ENCODE results near the gene HPS4.
A peak's percentile ranks its signal among the peaks of the same experiment; 100 is the strongest.
"Not testable (repeated sequence)": the region's sequence is repeated elsewhere in the genome, so short reads cannot be mapped to it uniquely, and the experiment has no call there.

Gene HPS4

GRCh38 chr22:26438776-26439175 is 44.8 kb downstream of the HPS4 start:
- not testable (repeated sequence) for DNase-seq

GRCh38 chr22:26437694-26438392 is 45.7 kb downstream of the HPS4 start:
- DNase-seq: no peak

DNA sequence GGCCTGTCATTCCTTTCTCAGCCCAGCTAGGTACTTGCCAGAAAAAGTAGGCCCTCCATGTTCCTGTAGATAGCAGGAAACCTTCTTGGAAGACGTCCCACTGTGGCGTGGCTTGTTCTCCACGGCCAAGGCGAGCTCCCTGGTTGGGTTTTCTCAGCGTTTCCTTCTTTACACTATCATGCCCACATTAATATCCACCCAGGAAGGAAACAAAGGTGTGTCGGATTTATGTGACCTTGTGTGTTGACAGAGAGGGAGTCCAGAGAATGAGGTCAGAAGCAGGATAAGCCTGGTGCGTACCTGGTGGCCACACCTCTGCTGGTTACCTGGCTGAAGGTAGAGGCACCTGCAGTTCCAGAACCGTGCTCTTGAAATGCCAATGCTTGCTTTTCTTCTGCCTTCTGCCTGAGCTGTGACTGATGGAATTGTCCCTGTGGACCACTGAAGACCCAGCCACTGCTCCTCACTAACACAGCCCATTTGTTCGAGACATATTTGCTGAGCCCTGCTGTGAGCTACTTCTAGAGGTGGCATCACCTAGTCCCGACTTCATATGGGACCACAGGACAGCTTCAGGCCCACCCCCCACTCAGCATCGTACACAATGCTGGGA is 46.6 kb downstream of the HPS4 start:
- no peak for DNase-seq

DNA sequence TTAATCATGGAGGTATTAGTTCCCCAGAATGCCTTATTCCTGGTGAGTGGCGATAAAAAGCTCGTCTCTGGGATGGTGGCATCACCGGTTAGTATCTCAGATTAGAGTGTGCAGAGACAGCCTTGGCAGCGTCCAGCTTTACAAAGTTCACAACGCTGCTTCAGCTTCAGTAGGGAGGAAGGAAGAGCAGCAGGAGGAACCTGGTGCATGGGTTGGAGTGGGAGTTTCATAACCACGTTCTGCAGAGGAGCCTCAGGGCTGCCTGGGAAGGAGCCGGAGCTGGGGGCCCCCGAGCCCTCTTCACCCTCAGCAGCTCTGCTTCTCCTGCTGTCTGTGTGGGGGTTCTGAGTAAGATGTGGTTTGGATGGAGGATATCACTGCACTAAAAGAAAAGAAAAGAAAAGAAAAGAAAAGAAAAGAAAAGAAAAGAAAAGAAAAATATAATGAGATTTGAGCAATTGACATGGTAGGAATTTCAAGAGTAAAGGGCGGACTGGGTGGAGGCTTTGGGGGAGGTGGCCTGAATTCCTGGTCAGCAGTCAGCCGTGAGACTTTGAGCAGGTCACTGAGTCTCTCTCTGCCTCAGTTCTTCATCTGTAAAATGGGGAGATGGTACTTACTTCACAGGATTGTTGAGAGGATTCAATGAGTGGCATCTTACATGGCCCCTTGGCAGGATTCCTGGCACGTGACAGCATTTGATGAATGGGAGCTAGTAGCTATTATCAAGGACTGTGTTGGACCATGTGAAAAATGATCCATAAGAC is 48.1 kb downstream of the HPS4 start:
- DNase-seq: no peak

DNA sequence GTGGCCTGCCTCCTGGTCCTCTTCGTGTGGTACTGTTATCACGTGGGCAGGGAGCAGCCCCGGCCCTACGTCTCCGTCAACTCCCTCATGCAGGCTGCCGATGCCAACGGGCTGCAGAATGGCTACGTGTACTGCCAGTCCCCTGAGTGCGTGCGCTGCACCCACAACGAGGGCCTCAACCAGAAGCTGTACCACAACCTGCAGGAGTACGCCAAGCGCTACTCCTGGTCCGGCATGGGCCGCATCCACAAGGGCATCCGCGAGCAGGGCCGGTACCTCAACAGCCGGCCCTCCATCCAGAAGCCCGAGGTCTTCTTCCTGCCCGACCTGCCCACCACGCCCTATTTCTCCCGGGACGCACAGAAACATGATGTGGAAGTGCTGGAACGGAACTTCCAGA is 49.8 kb downstream of the HPS4 start:
- no peak for DNase-seq

DNA sequence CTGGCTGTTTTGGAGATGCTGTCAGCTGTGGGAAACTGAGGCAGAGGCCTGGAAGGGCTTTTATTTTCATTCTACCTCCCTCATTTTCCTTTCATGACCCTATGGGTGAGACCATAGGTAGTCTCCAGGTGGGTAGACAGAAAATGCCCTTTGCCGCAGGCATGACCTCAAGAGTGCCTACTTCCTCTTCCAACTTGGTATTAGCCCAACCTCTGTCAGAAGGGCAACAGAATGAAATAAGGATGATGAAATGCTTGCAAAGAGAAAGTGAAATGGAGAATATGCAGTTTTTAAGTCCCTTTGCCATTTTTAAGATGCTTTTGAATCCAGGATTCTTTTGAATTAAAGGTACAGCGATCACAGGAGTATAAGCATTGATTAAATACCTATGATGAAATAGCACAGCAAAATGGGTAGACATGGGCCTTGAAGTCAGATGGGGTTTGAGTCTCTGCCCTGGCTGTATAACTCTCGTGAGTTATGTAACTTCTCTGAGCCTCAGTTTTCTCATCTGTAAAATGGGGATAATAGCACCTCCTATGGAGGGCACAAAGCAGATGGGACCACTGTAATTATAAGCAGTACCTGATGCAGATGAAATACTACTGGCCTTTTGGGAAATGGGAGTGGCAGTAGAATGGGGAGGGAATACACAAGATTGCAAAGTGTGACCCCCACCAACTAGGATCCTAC is 50.8 kb downstream of the HPS4 start:
- DNase-seq: no peak

- no peak for DNase-seq
Measured at GRCh38 chr22:26431261-26431995, 52.2 kb downstream of the HPS4 start.

DNA sequence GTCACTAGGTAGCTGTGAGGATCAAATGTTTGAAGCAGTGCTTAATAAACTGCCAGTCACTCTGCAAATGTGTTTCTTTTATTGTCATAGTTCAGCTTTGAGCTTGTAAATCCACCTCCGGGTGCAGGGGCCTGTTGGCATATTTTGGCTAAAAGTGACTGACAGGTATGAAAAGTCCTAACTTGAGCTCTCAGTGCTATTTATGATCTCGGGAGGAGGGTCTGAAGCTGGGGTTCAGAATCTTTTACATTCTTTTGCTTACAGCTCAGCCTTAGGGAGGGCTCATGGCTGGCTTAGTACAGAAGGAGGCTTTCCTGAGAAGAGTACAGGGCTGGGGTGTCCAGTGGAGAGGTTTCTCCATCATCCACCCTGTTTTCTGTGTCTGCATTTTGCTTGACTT is 53.0 kb downstream of the HPS4 start:
- DNase-seq: no peak

DNA sequence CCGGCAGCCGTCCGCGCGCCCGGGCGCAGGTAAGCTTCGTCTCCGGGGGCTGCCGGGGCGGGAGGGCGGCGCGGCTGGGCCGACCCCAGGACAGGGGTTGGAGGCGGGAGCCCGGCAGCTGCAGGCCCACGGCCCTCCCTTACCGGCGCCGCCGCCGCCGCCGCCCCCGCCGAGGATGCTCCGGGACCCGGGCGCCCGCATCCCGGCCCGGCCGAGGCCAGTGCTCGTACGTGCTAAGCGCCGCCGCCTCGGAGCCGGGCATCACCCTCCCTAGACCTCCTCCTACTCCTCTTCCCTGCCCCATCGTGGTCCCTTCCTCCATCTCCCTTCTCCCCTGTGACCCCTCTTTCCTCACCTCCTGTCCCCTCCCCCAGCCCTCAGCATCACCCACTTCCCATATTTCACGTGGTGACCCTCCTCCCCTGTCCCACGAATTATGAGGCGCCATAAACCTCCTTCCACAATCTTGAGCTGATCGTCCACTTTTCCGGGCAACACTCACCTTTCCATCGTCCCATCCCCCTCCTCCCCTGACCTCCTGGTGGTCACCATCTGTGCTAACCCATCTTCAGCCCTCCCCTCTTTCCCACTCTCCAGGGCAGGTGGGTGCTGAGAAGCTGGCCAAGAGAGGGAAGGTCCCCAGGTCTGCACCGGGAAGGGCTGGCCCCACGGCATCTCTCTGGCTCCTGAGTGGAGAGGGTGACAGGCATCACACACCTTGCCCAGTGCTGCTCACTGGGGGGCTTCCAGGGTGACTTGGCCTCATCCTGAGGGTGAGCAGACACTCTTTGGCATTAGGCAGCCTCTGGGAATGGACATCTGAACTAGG is 53.9 kb downstream of the HPS4 start:
- DNase-seq: no peak

- peak; percentile 60 for DNase-seq
Measured at GRCh38 chr22:26428515-26429457, 54.8 kb downstream of the HPS4 start, which contains the start of gene ASPHD2. TSS of gene ASPHD2 (plus strand) at chr22:26429260. CDS start at chr22:26433616, 4,356 bp downstream.

GRCh38 chr22:26426924-26427323 is 56.7 kb downstream of the HPS4 start:
- no peak for DNase-seq

GRCh38 chr22:26418620-26419019 is 65.0 kb downstream of the HPS4 start:
- DNase-seq: no peak

- DNase-seq: no peak
Measured at GRCh38 chr22:26417406-26417805, 66.2 kb downstream of the HPS4 start.

- DNase-seq: no peak
Measured at GRCh38 chr22:26416670-26417276, 66.8 kb downstream of the HPS4 start.

DNA sequence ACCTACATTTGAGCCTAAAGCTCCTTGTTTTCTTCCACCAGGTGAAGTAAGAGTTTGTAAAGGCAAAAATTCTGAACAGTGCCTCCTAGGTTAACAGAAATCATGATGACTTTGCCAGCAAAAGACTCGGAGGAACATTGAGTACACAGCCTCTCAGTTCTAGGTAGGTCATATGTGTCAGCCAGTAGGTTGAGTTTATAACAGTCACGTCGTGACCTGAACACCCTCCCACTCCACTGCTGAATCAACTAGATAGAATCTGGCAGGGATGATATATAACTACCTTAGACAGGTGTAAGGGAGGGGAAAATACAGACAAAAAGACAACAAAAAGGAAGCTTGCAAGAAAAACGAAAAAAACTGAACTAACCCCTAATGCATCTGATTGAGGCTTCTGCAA is 67.3 kb downstream of the HPS4 start:
- no peak for DNase-seq

DNA sequence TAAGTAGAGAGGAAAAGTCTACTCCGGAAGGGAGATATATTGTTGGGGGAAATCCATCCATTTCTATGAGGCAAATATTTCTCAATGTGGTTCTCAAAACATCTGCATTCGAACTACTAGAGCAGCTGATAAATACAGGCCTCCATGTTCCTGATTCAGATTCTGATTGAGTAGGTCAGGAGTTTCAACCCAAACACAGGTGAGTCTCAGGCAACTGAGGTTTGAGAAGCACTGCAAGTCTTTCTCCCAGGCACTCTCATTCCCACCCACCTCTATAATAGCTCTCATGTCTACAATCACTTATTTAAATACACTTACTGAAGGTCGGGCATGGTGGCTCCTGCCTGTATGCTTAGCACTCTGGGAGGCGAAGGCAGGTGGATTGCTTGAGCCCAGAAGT is 69.2 kb downstream of the HPS4 start:
- DNase-seq: no peak

GRCh38 chr22:26410386-26410785 is 73.2 kb downstream of the HPS4 start:
- no peak for DNase-seq

GRCh38 chr22:26409719-26410335 is 73.8 kb downstream of the HPS4 start:
- no peak for DNase-seq

DNA sequence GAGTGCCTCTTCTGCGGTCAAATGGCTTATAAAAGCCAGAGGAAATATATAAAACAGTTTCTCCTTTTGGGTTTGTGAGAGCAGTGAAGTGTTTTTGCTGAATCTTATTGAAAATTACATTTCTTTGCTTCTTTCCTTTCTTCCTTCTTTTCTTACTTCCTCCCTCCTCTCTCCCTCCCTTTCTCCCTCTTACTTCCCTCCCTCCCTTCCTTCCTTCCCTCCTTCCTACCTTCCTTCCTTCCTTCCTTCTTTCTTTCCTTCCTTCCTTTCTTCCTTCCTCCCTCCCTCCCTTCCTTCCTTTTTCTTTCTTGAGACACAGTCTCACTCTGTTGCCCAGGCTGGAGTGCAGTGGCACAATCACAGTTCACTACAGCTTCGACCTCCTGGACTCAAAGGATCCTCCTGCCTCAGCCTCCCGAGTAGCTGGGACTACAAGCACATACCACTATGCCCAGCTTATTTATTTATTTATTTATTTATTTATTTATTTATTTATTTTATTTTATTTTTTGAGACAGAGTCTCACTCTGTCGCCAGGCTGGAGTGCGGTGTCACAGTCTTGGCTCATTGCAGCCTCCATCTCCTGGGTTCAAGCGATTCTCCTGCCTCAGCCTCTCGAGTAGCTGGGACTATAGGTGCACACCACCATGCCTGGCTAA is 74.9 kb downstream of the HPS4 start:
- not testable (repeated sequence) for DNase-seq
